Breast epithelium (tissue), 4 donors: ENCODE results near the gene KASH5. TPM values are rescaled to one million over a fixed set of nuclear protein-coding genes. Genes with fewer than 3 reads are reported as not detected.

Source experiments
- DNase-seq, 2 donors: peaks; one replicate each; pipeline ENCODE4 v3.0.0-alpha.2; 2019; ENCODE audit warnings: low spot score in 2 of 2
- H3K27ac ChIP-seq, 2 donors: fragments of 200-600 bp; sonication (generic) in 1 of 2; one replicate each; pipeline ENCODE4 v1.5.1; 2016 to 2019; ENCODE audit warnings: mild to moderate bottlenecking in 1 of 2
- H3K27me3 ChIP-seq, 2 donors: fragments of 200-600 bp; sonication (generic) in 1 of 2; one replicate each; pipeline versions ENCODE4 v1.5.1 to v1.6.0; 2017 to 2019; ENCODE audit warnings: control low read depth in 1 of 2, mild to moderate bottlenecking in 1 of 2
- H3K36me3 ChIP-seq: fragments of 200-600 bp; one replicate; pipeline ENCODE4 v1.5.1; 2019
- H3K4me1 ChIP-seq, 2 donors: fragments of 200-600 bp; sonication (generic); one replicate each; pipeline ENCODE4 v1.5.1; 2016 to 2019; ENCODE audit warnings: control low read depth in 1 of 2
- H3K4me3 ChIP-seq, 3 donors: fragments of 200-600 bp; sonication (generic); 1 replicate in 2 of 3; 2 replicates in 1 of 3; pipeline ENCODE4 v1.5.1; 2016 to 2019; ENCODE audit warnings: mild to moderate bottlenecking in 3 of 3, moderate library complexity in 2 of 3
- H3K9me3 ChIP-seq, 2 donors: fragments of 200-600 bp; sonication (generic) in 1 of 2; one replicate each; pipeline ENCODE4 v1.5.1; 2016 to 2019; ENCODE audit warnings: control low read depth in 1 of 2
- POLR2A ChIP-seq: fragments of 450-650 bp; IDR thresholded peaks from one replicate; pipeline ENCODE4 v1.6.1; 2016; ENCODE audit warnings: antibody characterized with exemption, mild to moderate bottlenecking, moderate library complexity
- POLR2AphosphoS5 ChIP-seq, 3 donors: sonication (generic); formaldehyde crosslinking; IDR thresholded peaks; one replicate each; pipeline ENCODE4 v1.6.1; 2017; ENCODE audit warnings: antibody characterized with exemption in 3 of 3
- intact Hi-C: fragments of 100-400 bp; cut with DNase I; formaldehyde crosslinking; loops from one replicate; pipeline ENCODE4 v1.15.1; 2023; ENCODE audit warnings: low total_unique reads
- total RNA-seq, 3 donors: library from RNA; depleted of rRNA; stranded (reverse); fragments of >200 nt; gene quantifications; one replicate each; pipeline ENCODE4 v1.1.0, GENCODE V29; 2016
- TF ChIP-seq, protein P1 (sequence below), 3 donors: fragments of 450-650 bp; IDR thresholded peaks; one replicate each; pipeline ENCODE4 v1.5.1; 2016 to 2017; ENCODE audit warnings: antibody characterized with exemption in 3 of 3, mild to moderate bottlenecking in 3 of 3, moderate library complexity in 3 of 3

Gene KASH5
- total RNA-seq, 3 donors from 2014 or later: 1.9 TPM; not detected in 2

DNA sequence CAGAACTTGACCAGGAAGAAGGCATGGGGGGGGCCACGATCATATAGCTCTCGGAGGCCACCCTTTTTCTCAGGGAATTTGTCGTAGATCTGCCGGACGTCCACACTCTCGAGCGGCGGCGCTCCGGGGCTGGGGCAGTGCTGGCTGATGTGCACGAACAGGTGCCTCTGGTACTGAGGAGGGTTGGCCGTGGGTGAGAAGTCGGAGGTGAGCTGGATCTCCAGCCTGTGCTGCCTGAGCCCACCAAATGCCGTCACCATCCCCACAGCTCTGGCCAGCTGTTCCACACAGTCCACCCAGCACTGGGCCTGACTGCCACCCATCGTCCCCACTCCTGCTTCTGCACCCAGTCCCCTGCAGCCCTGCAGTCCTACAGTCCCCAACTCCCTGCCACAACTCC, 40.9 kb upstream of the KASH5 start:
- TF ChIP-seq POLR2AphosphoS5 (IDR thresholded peaks at IDR 0.05) (no peak), POLR2A (no peak)
- TF ChIP-seq, protein P1, sequence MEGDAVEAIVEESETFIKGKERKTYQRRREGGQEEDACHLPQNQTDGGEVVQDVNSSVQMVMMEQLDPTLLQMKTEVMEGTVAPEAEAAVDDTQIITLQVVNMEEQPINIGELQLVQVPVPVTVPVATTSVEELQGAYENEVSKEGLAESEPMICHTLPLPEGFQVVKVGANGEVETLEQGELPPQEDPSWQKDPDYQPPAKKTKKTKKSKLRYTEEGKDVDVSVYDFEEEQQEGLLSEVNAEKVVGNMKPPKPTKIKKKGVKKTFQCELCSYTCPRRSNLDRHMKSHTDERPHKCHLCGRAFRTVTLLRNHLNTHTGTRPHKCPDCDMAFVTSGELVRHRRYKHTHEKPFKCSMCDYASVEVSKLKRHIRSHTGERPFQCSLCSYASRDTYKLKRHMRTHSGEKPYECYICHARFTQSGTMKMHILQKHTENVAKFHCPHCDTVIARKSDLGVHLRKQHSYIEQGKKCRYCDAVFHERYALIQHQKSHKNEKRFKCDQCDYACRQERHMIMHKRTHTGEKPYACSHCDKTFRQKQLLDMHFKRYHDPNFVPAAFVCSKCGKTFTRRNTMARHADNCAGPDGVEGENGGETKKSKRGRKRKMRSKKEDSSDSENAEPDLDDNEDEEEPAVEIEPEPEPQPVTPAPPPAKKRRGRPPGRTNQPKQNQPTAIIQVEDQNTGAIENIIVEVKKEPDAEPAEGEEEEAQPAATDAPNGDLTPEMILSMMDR (IDR thresholded peaks at IDR 0.05): no peak
- Histone ChIP-seq H3K27ac (no peak overlapping the region), H3K4me1 (no peaks in the 10 kb centered on the region), H3K9me3 (no peaks in the 10 kb centered on the region), H3K4me3 (no peak overlapping the region), H3K36me3 (no peaks in the 10 kb centered on the region), H3K27me3 (no peaks in the 10 kb centered on the region)
- intact Hi-C loops: no loop called here
- no peak for DNase-seq

DNA sequence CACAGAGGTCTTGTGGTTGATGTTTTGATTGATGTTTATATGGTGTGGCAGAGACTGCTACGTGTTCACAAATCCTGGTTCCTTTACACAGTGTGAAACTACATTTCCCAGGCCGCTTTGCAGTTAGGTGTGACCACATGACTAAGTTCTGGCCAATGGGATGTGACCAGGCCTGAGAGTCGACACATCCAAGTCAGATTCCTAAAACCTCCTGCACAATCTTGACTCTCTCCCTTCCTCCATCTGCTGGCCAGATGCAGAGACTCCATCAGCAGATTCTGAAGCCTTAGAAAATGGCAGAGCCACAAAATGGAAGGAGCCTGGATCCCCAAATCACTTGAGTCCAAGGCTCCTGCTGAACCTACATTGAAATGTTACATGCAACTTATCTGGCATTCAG, 40.2 kb upstream of the KASH5 start:
- no peak overlapping the region for H3K27ac ChIP-seq
- H3K4me3 ChIP-seq: no peak overlapping the region
- H3K27me3 ChIP-seq: no peaks in the 10 kb centered on the region
- H3K4me1 ChIP-seq: no peaks in the 10 kb centered on the region
- DNase-seq: no peak
- H3K9me3 ChIP-seq: no peaks in the 10 kb centered on the region
- no peaks in the 10 kb centered on the region for H3K36me3 ChIP-seq
- TF ChIP-seq, protein P1 (IDR thresholded peaks at IDR 0.05): no peak
- TF ChIP-seq POLR2AphosphoS5 (IDR thresholded peaks at IDR 0.05) (no peak), POLR2A (no peak)
- intact Hi-C loops: no loop called here

DNA sequence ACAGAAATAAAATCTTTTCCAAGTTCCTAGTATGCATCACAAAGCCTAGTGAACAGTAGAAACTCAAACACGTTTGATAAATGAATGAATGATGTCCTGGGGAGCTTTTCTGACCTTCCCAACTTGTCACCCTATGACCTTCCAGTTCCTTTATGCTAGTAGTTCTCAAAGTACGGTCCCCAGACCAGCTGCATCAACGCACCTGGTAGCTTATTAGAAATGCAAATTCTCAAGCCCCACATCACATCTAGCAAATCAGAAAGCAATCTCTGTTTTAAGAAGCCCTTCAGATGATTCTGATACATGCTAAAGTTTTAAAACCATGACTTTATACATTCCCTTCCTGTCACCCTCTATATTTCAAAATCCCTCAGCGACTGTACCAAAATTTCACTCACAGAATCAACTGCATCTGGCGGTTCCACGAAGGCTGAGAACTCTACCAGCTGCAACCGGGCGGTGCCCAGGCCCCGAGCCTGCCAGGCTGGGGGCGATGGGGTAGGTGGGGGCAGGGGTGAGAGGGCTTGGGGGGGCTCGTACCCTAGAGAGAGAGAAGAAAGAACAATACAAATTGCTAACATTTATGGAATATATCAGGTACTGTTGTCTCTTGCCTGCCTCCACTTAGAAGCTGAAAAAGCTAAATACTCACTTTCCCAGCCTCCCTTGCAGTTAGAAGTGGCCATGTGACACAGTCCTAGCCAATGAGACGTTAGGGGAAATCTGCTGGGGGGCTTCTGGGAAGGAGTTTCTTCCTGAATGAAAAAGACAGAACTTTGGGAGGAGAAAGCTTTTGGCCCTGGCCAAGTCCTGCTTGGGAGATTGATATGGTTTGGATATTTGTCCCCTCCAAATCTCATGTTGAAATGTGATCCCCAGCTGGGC, 39.5 kb upstream of the KASH5 start:
- intact Hi-C loops: no loop called here
- Histone ChIP-seq H3K9me3 (no peaks in the 10 kb centered on the region), H3K36me3 (no peaks in the 10 kb centered on the region), H3K27ac (no peak overlapping the region), H3K4me3 (no peak overlapping the region), H3K27me3 (no peaks in the 10 kb centered on the region), H3K4me1 (no peaks in the 10 kb centered on the region)
- DNase-seq: no peak
- TF ChIP-seq, protein P1 (IDR thresholded peaks at IDR 0.05): no peak
- TF ChIP-seq POLR2AphosphoS5 (IDR thresholded peaks at IDR 0.05): no peak
- TF ChIP-seq POLR2A: no peak

DNA sequence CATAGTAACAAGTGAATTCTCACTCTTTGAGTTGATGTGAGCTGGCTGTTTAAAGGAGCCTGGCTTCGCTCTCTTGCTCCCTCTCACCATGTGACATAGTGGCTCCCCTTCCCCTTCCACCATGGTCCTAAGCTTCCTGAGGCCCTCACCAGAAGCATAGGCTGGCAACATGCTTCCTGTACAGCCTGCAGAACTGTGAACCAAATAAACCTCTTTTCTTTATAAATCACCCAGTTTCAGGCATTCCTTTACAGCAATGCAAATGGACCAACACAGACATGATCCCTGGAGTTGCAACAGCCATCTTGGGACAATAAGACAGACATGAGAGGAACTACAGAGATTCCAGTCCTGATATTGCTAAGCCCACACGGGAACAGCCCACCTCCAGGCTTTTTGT, 38.5 kb upstream of the KASH5 start:
- no peaks in the 10 kb centered on the region for H3K4me1 ChIP-seq
- no peaks in the 10 kb centered on the region for H3K9me3 ChIP-seq
- DNase-seq: no peak
- TF ChIP-seq, protein P1 (IDR thresholded peaks at IDR 0.05): no peak
- no peak for TF ChIP-seq POLR2A
- no peak for TF ChIP-seq POLR2AphosphoS5 (IDR thresholded peaks at IDR 0.05)
- H3K27ac ChIP-seq: no peak overlapping the region
- no peak overlapping the region for H3K4me3 ChIP-seq
- H3K27me3 ChIP-seq: no peaks in the 10 kb centered on the region
- intact Hi-C loops: no loop called here
- H3K36me3 ChIP-seq: no peaks in the 10 kb centered on the region

DNA sequence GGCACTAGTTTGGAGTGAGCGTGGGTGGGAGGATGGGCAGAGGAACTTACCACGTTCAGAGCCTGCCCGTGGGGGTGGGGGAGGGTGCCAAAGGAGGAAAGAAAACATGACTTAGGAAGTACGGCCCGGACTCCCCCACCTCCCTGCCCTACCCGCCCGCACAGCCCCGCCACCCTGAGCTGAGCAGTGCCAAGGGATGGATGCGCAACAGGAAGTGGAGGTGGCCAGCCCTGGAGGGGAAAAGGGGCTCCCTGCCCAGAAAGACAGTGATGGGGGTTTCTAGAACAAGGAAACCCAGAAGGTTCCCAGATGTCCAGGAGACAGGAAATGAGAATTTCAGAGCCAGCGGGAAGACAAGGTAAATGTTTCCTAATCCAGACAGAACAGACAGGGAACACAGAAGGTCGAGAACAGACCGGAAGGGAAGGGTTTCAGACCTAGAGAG, 32.1 kb upstream of the KASH5 start:
- intact Hi-C loops: loop anchor here (5.0 kb wide), 1 partner anchor 1661 kb away; the partner anchor contains the start of gene KLK10
- Histone ChIP-seq H3K27me3 (no peaks in the 10 kb centered on the region), H3K9me3 (no peaks in the 10 kb centered on the region), H3K4me3 (peak overlapping the region in 1 of 3 donors; percentile 5), H3K4me1 (peaks cover 0 to 4% of the 10 kb centered on the region in 2 donors), H3K27ac (peak overlapping the region; percentile 76 to 82), H3K36me3 (no peaks in the 10 kb centered on the region)
- TF ChIP-seq POLR2A: no peak
- TF ChIP-seq, protein P1 (IDR thresholded peaks at IDR 0.05): no peak
- TF ChIP-seq POLR2AphosphoS5 (IDR thresholded peaks at IDR 0.05): no peak
- DNase-seq: peak in 1 of 2 donors; percentile 47
